Caco-2 (cell line): ENCODE measurements around the gene MINDY1. TPM values are rescaled to one million over a fixed set of nuclear protein-coding genes. Genes with fewer than 3 reads are reported as not detected.
A peak's percentile ranks its signal among the peaks of the same experiment; 100 is the strongest.

Source experiments
- BruUV-seq: library from RNA; stranded (reverse); fragments of 400-500 nt; replicated peaks from 2 replicates; lab custom pipeline; 2021; lab: Mats Ljungman, UMichigan
- CTCF ChIA-PET: fragments of 300-600 bp; sonication (Branson Sonifier 250); formaldehyde crosslinking; loops from one replicate; lab custom pipeline; 2022; ENCODE audit warnings: antibody characterized with exemption; lab: Charles Lee
- POLR2A ChIA-PET: fragments of 300-600 bp; sonication (Branson Sonifier 250); formaldehyde crosslinking; loops from one replicate; lab custom pipeline; 2022; ENCODE audit warnings: antibody characterized with exemption; lab: Charles Lee
- DNase-seq, 2 experiments: peaks; one replicate each; pipeline versions ENCODE4 v3.0.0 to v3.0.0-alpha.2; 2020 to 2022
- H3K27me3 ChIP-seq: replicated peaks from 2 replicates; pipeline ENCODE4 v1.6.0; 2011; ENCODE audit warnings: low read length; ENCODE audit not compliant: control insufficient read depth, insufficient read depth
- H3K36me3 ChIP-seq: 2 replicates; pipeline ENCODE4 v1.5.1; 2011; ENCODE audit warnings: low read length; ENCODE audit not compliant: control insufficient read depth, insufficient read depth
- H3K4me1 ChIP-seq: fragments of 250-450 bp; sonication (Bioruptor Pico); 2 replicates; pipeline ENCODE4 v1.5.1; 2020; ENCODE audit warnings: mild to moderate bottlenecking
- H3K4me3 ChIP-seq: 2 replicates; pipeline ENCODE4 v1.5.1; 2011; ENCODE audit warnings: low read depth, mild to moderate bottlenecking, control low read depth, low read length
- H3K9me3 ChIP-seq: fragments of 250-450 bp; sonication (Bioruptor Pico); 2 replicates; pipeline ENCODE4 v1.5.1; 2020; ENCODE audit warnings: mild to moderate bottlenecking, moderate library complexity
- H3K27ac Mint-ChIP-seq: one replicate; pipeline ENCODE4 v1.8.0; 2022; ENCODE audit warnings: mixed read lengths; ENCODE audit not compliant: unreplicated experiment
- H3K27me3 Mint-ChIP-seq: one replicate; pipeline ENCODE4 v1.8.0; 2022; ENCODE audit warnings: mixed read lengths; ENCODE audit not compliant: insufficient read depth, unreplicated experiment
- H3K36me3 Mint-ChIP-seq: one replicate; pipeline ENCODE4 v1.8.0; 2022; ENCODE audit warnings: mild to moderate bottlenecking, mixed read lengths; ENCODE audit not compliant: insufficient read depth, unreplicated experiment
- H3K4me1 Mint-ChIP-seq: one replicate; pipeline ENCODE4 v1.8.0; 2022; ENCODE audit warnings: low read depth, mixed read lengths; ENCODE audit not compliant: unreplicated experiment
- H3K4me3 Mint-ChIP-seq: one replicate; pipeline ENCODE4 v1.8.0; 2022; ENCODE audit warnings: mild to moderate bottlenecking, moderate library complexity, mixed read lengths; ENCODE audit not compliant: unreplicated experiment
- H3K9me3 Mint-ChIP-seq: one replicate; pipeline ENCODE4 v1.8.0; 2022; ENCODE audit warnings: mixed read lengths; ENCODE audit not compliant: unreplicated experiment
- CTCF ChIP-seq, 2 experiments: fragments of 200-600 bp in 1 of 2; IDR thresholded peaks; 1 replicate in 1 of 2; 2 replicates in 1 of 2; pipeline versions ENCODE4 v1.5.1 to v1.8.0; 2011 to 2022; ENCODE audit warnings: antibody characterized with exemption in 1 of 2, control low read depth in 1 of 2, inconsistent platforms in 1 of 2, low read depth in 1 of 2, low read length in 1 of 2, mild to moderate bottlenecking in 1 of 2, moderate library complexity in 1 of 2; ENCODE audit not compliant: insufficient read depth in 1 of 2, severe bottlenecking in 1 of 2, unreplicated experiment in 1 of 2
- intact Hi-C: fragments of 100-400 bp; cut with micrococcal nuclease; formaldehyde crosslinking; loops from one replicate; pipeline ENCODE4 v1.10.0; 2022; ENCODE audit not compliant: unreplicated experiment
- total RNA-seq: library from RNA; stranded (reverse); gene quantifications from 2 replicates; pipeline ENCODE4 v1.2.3, GENCODE V29; 2022

Gene MINDY1
- total RNA-seq, 1 experiment from 2014 or later, result 15.6 TPM

- no peak for DNase-seq
- intact Hi-C loops, result loop anchor here (10.0 kb wide), 1 partner anchor 412 kb away; no protein-coding TSS in a partner anchor
- Mint-ChIP-seq H3K36me3 (peaks cover 24% of the 10 kb centered on the region), H3K4me3 (peak overlapping the region; percentile 91), H3K4me1 (peaks cover 40% of the 10 kb centered on the region), H3K9me3 (no peaks in the 10 kb centered on the region), H3K27me3 (no peaks in the 10 kb centered on the region), H3K27ac (peak overlapping the region; percentile 74)
- H3K4me3 ChIP-seq, result no peak overlapping the region
- ChIA-PET CTCF (interaction anchor here (0.6 to 2.3 kb wide), 2 partner anchors 20 to 30 kb away, joined by 3 to 7 read pairs; partner anchors contain the start of gene MINDY1), POLR2A (interaction anchor here (0.5 to 0.6 kb wide), 3 partner anchors 305 to 483 kb away, joined by 3 to 7 read pairs (median 5); no protein-coding TSS in a partner anchor)
- BruUV-seq, result no TSS peak
- peaks cover 75% of the 10 kb centered on the region for H3K4me1 ChIP-seq
- no peaks in the 10 kb centered on the region for H3K36me3 ChIP-seq
- no peaks in the 10 kb centered on the region for H3K9me3 ChIP-seq
- no peak for TF ChIP-seq CTCF (IDR thresholded peaks at IDR 0.05; ENCODE audit: insufficient read depth in 1 of 2, low read depth in 1 of 2, low read length in 1 of 2, severe bottlenecking in 1 of 2, unreplicated experiment in 1 of 2)
- no peaks in the 10 kb centered on the region for H3K27me3 ChIP-seq
These were observed 30.3 kb downstream of the MINDY1 start for GRCh38 chr1:150976401-150976821.

GRCh38 chr1:150974580-150975478 lies 31.9 kb downstream of the MINDY1 start, which contains the start of gene CERS2:
Gene CERS2, minus strand, starts transcription at chr1:150974835. Its CDS starts 5,745 bp downstream, at chr1:150969090.
- no peak for TF ChIP-seq CTCF (IDR thresholded peaks at IDR 0.05; ENCODE audit: insufficient read depth in 1 of 2, low read depth in 1 of 2, low read length in 1 of 2, severe bottlenecking in 1 of 2, unreplicated experiment in 1 of 2)
- TSS peak; percentile 7 for BruUV-seq
- ChIA-PET POLR2A (interaction anchor here (0.6 to 1.1 kb wide), 3 partner anchors 9 to 38 kb away, joined by 3 read pairs; no protein-coding TSS in a partner anchor), CTCF (interaction anchor here (0.6 to 1.6 kb wide), 2 partner anchors 53 to 184 kb away, joined by 4 read pairs; no protein-coding TSS in a partner anchor)
- no peaks in the 10 kb centered on the region for H3K27me3 ChIP-seq
- peak within 1 kb of the TSS; percentile 96 for H3K4me3 ChIP-seq
- no peaks in the 10 kb centered on the region for H3K9me3 ChIP-seq
- Mint-ChIP-seq H3K4me3 (peak within 1 kb of the TSS; percentile 91), H3K36me3 (peaks cover 28% of the 10 kb centered on the region), H3K27me3 (no peaks in the 10 kb centered on the region), H3K27ac (peak within 1 kb of the TSS; percentile 91), H3K9me3 (no peaks in the 10 kb centered on the region), H3K4me1 (peaks cover 49% of the 10 kb centered on the region)
- no peaks in the 10 kb centered on the region for H3K36me3 ChIP-seq
- intact Hi-C loops, result loop anchor here (10.0 kb wide), 1 partner anchor 410 kb away; no protein-coding TSS in a partner anchor
- peak; percentile 78 to 86 for DNase-seq
- H3K4me1 ChIP-seq, result peaks cover 74% of the 10 kb centered on the region
